HEK293T (cell line): ENCODE results near the gene SLC25A25.

Experiments used
- CTCF ChIA-PET: fragments of 350-600 bp; formaldehyde crosslinking; extraction: SDS; loops from one replicate; lab custom pipeline; 2021; ENCODE audit warnings: antibody characterized with exemption, inconsistent platforms; lab: Yijun Ruan, JAX
- POLR2A ChIA-PET: fragments of 350-600 bp; formaldehyde crosslinking; extraction: SDS; loops from one replicate; lab custom pipeline; 2020; ENCODE audit warnings: antibody characterized with exemption, inconsistent platforms; lab: Yijun Ruan, JAX
- DNase-seq: peaks from one replicate; pipeline ENCODE4 v3.0.0; 2012; ENCODE audit warnings: mixed read lengths; ENCODE audit errors: extremely low spot score
- ARNT ChIP-seq: fragments of 450-650 bp; IDR thresholded peaks from 2 replicates; pipeline ENCODE4 v1.6.1; 2017; ENCODE audit warnings: mild to moderate bottlenecking
- BHLHE40 ChIP-seq: fragments of 450-650 bp; IDR thresholded peaks from 2 replicates; pipeline ENCODE4 v1.6.1; 2016; ENCODE audit warnings: mild to moderate bottlenecking, moderate library complexity, borderline replicate concordance
- CTBP1 ChIP-seq: fragments of 450-650 bp; IDR thresholded peaks from 2 replicates; pipeline ENCODE4 v1.6.1; 2016; ENCODE audit warnings: borderline replicate concordance
- ELF4 ChIP-seq: fragments of 450-650 bp; IDR thresholded peaks from 2 replicates; pipeline ENCODE4 v1.6.1; 2017; ENCODE audit warnings: antibody characterized with exemption
- FOXA1 ChIP-seq: fragments of 450-650 bp; IDR thresholded peaks from 2 replicates; pipeline ENCODE4 v1.6.1; 2016; ENCODE audit warnings: mild to moderate bottlenecking
- FOXK2 ChIP-seq: fragments of 450-650 bp; IDR thresholded peaks from 2 replicates; pipeline ENCODE4 v1.6.1; 2016; ENCODE audit warnings: mild to moderate bottlenecking
- FOXM1 ChIP-seq: fragments of 450-650 bp; IDR thresholded peaks from 2 replicates; pipeline ENCODE4 v1.6.1; 2017; ENCODE audit warnings: mild to moderate bottlenecking, borderline replicate concordance
- HDGF ChIP-seq: fragments of 450-650 bp; IDR thresholded peaks from 2 replicates; pipeline ENCODE4 v1.6.1; 2017; ENCODE audit warnings: antibody characterized with exemption, borderline replicate concordance
- L3MBTL2 ChIP-seq: fragments of 450-650 bp; conservative IDR thresholded peaks from 2 replicates; pipeline ENCODE4 v1.6.1; 2016; ENCODE audit warnings: mild to moderate bottlenecking
- NFRKB ChIP-seq: fragments of 450-650 bp; IDR thresholded peaks from 2 replicates; pipeline ENCODE4 v1.6.1; 2016; ENCODE audit warnings: mild to moderate bottlenecking, moderate library complexity
- PKNOX1 ChIP-seq: fragments of 450-650 bp; IDR thresholded peaks from 2 replicates; pipeline ENCODE4 v1.6.1; 2016
- SP1 ChIP-seq: fragments of 450-650 bp; IDR thresholded peaks from 2 replicates; pipeline ENCODE4 v1.6.1; 2017
- SUZ12 ChIP-seq: fragments of 450-650 bp; IDR thresholded peaks from 2 replicates; pipeline ENCODE4 v1.6.1; 2016; ENCODE audit warnings: mild to moderate bottlenecking
- TARDBP ChIP-seq: fragments of 450-650 bp; IDR thresholded peaks from 2 replicates; pipeline ENCODE4 v1.6.1; 2016
- ZNF384 ChIP-seq: fragments of 450-650 bp; IDR thresholded peaks from 2 replicates; pipeline ENCODE4 v1.6.1; 2016

Gene SLC25A25

GRCh38 chr9:128144239-128145181, 76.5 kb downstream of the SLC25A25 start:
- CTCF ChIA-PET, result no interaction called here
- POLR2A ChIA-PET, result no interaction called here
- TF ChIP-seq FOXA1 (no peak), L3MBTL2 (no peak), ELF4 (no peak), TARDBP (no peak), ARNT (no peak), ZNF384 (no peak), HDGF (no peak), NFRKB (no peak), SP1 (no peak)
- no peak for DNase-seq

GRCh38 chr9:128145536-128145935, 77.5 kb downstream of the SLC25A25 start:
- ChIA-PET CTCF (no interaction called here), POLR2A (interaction anchor here (1.8 kb wide), 1 partner anchor 14 kb away, joined by 15 read pairs; the partner anchor contains the start of gene BBLN)
- TF ChIP-seq TARDBP (no peak), FOXA1 (no peak), SUZ12 (no peak), ARNT (no peak), PKNOX1 (no peak), BHLHE40 (no peak), CTBP1 (no peak), ELF4 (no peak), FOXK2 (no peak), HDGF (no peak)
- DNase-seq, result no peak

GRCh38 chr9:128145951-128146351, 77.9 kb downstream of the SLC25A25 start:
- ChIA-PET CTCF (no interaction called here), POLR2A (interaction anchor here (1.8 kb wide), 1 partner anchor 13 kb away, joined by 15 read pairs; the partner anchor contains the start of gene BBLN)
- DNase-seq, result no peak
- TF ChIP-seq BHLHE40 (no peak), FOXK2 (no peak), TARDBP (no peak), CTBP1 (no peak), NFRKB (no peak), ELF4 (no peak), FOXM1 (no peak)

- no peak for TF ChIP-seq PKNOX1
- TF ChIP-seq SP1, result no peak
- no peak for TF ChIP-seq HDGF
- TF ChIP-seq CTBP1, result no peak
- no peak for TF ChIP-seq ZNF384
- no peak for TF ChIP-seq BHLHE40
- TF ChIP-seq L3MBTL2, result no peak
- TF ChIP-seq NFRKB, result no peak
- TF ChIP-seq ARNT, result no peak
- no peak for TF ChIP-seq FOXA1
- no peak for DNase-seq
- POLR2A ChIA-PET, result interaction anchor here (1.8 kb wide), 1 partner anchor 13 kb away, joined by 15 read pairs; the partner anchor contains the start of gene BBLN
- CTCF ChIA-PET, result no interaction called here
Observed at GRCh38 chr9:128146591-128147120, 78.6 kb downstream of the SLC25A25 start.

GRCh38 chr9:128148509-128149000, 80.5 kb downstream of the SLC25A25 start:
- ChIA-PET CTCF (no interaction called here), POLR2A (no interaction called here)
- TF ChIP-seq NFRKB, result no peak
- no peak for TF ChIP-seq TARDBP
- no peak for TF ChIP-seq CTBP1
- TF ChIP-seq FOXM1, result no peak
- no peak for TF ChIP-seq PKNOX1
- no peak for TF ChIP-seq ELF4
- TF ChIP-seq HDGF, result no peak
- no peak for TF ChIP-seq FOXK2
- no peak for TF ChIP-seq L3MBTL2
- TF ChIP-seq ARNT, result no peak
- no peak for DNase-seq
